ENCODE measurements around the gene VAV1.

VAV1 gene

GRCh38 chr19:6873708-6874431, 101.4 kb downstream of the VAV1 start:
- H3K9me3 ChIP-seq (ENCODE audit: control insufficient read depth in 2 of 2, low read length in 2 of 2), result no peaks in the 10 kb centered on the region
- no peaks in the 10 kb centered on the region for H3K36me3 ChIP-seq (ENCODE audit: control insufficient read depth in 2 of 2, insufficient read depth in 2 of 2, low read length in 2 of 2)
- H3K9ac ChIP-seq (ENCODE audit: low read length in 2 of 2), result no peak overlapping the region
- H3K4me3 ChIP-seq (ENCODE audit: low read length in 2 of 2), result no peak overlapping the region
- H3K27me3 ChIP-seq (ENCODE audit: control insufficient read depth in 1 of 2, insufficient read depth in 2 of 2, low read length in 2 of 2), result no peaks in the 10 kb centered on the region
- H3K4me1 ChIP-seq (ENCODE audit: control insufficient read depth, insufficient read depth, low read length), result no peaks in the 10 kb centered on the region
- H3K27ac ChIP-seq (ENCODE audit: low read length), result no peak overlapping the region

- H3K27me3 ChIP-seq (ENCODE audit: control insufficient read depth in 1 of 2, insufficient read depth in 2 of 2, low read length in 2 of 2), result peaks cover 2 to 4% of the 10 kb centered on the region in 2 donors
- peaks cover 6% of the 10 kb centered on the region in 2 donors for H3K9me3 ChIP-seq (ENCODE audit: control insufficient read depth in 2 of 2, low read length in 2 of 2)
- H3K4me3 ChIP-seq (ENCODE audit: low read length in 2 of 2), result no peak overlapping the region
- no peaks in the 10 kb centered on the region for H3K36me3 ChIP-seq (ENCODE audit: control insufficient read depth in 2 of 2, insufficient read depth in 2 of 2, low read length in 2 of 2)
- no peak overlapping the region for H3K27ac ChIP-seq (ENCODE audit: low read length)
- no peaks in the 10 kb centered on the region for H3K4me1 ChIP-seq (ENCODE audit: control insufficient read depth, insufficient read depth, low read length)
- no peak overlapping the region for H3K9ac ChIP-seq (ENCODE audit: low read length in 2 of 2)
These were observed 102.7 kb downstream of the VAV1 start for GRCh38 chr19:6875218-6875617.

- Histone ChIP-seq H3K9ac (ENCODE audit: low read length in 2 of 2) (no peak overlapping the region), H3K27ac (ENCODE audit: low read length) (no peak overlapping the region), H3K27me3 (ENCODE audit: control insufficient read depth in 1 of 2, insufficient read depth in 2 of 2, low read length in 2 of 2) (peaks cover 2 to 4% of the 10 kb centered on the region in 2 donors)
These were observed 104.2 kb downstream of the VAV1 start for GRCh38 chr19:6876748-6877147.

GRCh38 chr19:6877766-6878165, 105.3 kb downstream of the VAV1 start:
- Histone ChIP-seq H3K36me3 (ENCODE audit: control insufficient read depth in 2 of 2, insufficient read depth in 2 of 2, low read length in 2 of 2) (no peaks in the 10 kb centered on the region), H3K9ac (ENCODE audit: low read length in 2 of 2) (no peak overlapping the region)

More at GRCh38 chr19:6876748-6877147, 104.2 kb downstream of the VAV1 start:
- Histone ChIP-seq H3K4me1 (ENCODE audit: control insufficient read depth, insufficient read depth, low read length) (no peaks in the 10 kb centered on the region), H3K36me3 (ENCODE audit: control insufficient read depth in 2 of 2, insufficient read depth in 2 of 2, low read length in 2 of 2) (no peaks in the 10 kb centered on the region), H3K9me3 (ENCODE audit: control insufficient read depth in 2 of 2, low read length in 2 of 2) (peaks cover 6% of the 10 kb centered on the region in 2 donors), H3K4me3 (ENCODE audit: low read length in 2 of 2) (no peak overlapping the region)

GRCh38 chr19:6886277-6886897, 113.9 kb downstream of the VAV1 start:
- Histone ChIP-seq H3K27me3 (ENCODE audit: control insufficient read depth in 1 of 2, insufficient read depth in 2 of 2, low read length in 2 of 2) (peaks cover 0 to 9% of the 10 kb centered on the region in 2 donors), H3K9me3 (ENCODE audit: control insufficient read depth in 2 of 2, low read length in 2 of 2) (peaks cover 0 to 19% of the 10 kb centered on the region in 2 donors), H3K27ac (ENCODE audit: low read length) (no peak overlapping the region), H3K9ac (ENCODE audit: low read length in 2 of 2) (no peak overlapping the region), H3K4me3 (ENCODE audit: low read length in 2 of 2) (no peak overlapping the region), H3K36me3 (ENCODE audit: control insufficient read depth in 2 of 2, insufficient read depth in 2 of 2, low read length in 2 of 2) (no peaks in the 10 kb centered on the region), H3K4me1 (ENCODE audit: control insufficient read depth, insufficient read depth, low read length) (no peaks in the 10 kb centered on the region)

More at GRCh38 chr19:6877766-6878165, 105.3 kb downstream of the VAV1 start:
- no peak overlapping the region for H3K4me3 ChIP-seq (ENCODE audit: low read length in 2 of 2)
- H3K27ac ChIP-seq (ENCODE audit: low read length), result no peak overlapping the region
- no peaks in the 10 kb centered on the region for H3K4me1 ChIP-seq (ENCODE audit: control insufficient read depth, insufficient read depth, low read length)
- H3K27me3 ChIP-seq (ENCODE audit: control insufficient read depth in 1 of 2, insufficient read depth in 2 of 2, low read length in 2 of 2), result peaks cover 3 to 4% of the 10 kb centered on the region in 2 donors
- peaks cover 6% of the 10 kb centered on the region in 2 donors for H3K9me3 ChIP-seq (ENCODE audit: control insufficient read depth in 2 of 2, low read length in 2 of 2)

- H3K9me3 ChIP-seq (ENCODE audit: control insufficient read depth in 2 of 2, low read length in 2 of 2), result peaks cover 0 to 19% of the 10 kb centered on the region in 2 donors
- no peak within 1 kb of the TSS for H3K4me3 ChIP-seq (ENCODE audit: low read length in 2 of 2)
- no peaks in the 10 kb centered on the region for H3K36me3 ChIP-seq (ENCODE audit: control insufficient read depth in 2 of 2, insufficient read depth in 2 of 2, low read length in 2 of 2)
- H3K27ac ChIP-seq (ENCODE audit: low read length), result no peak within 1 kb of the TSS
- H3K9ac ChIP-seq (ENCODE audit: low read length in 2 of 2), result no peak within 1 kb of the TSS
- H3K4me1 ChIP-seq (ENCODE audit: control insufficient read depth, insufficient read depth, low read length), result no peaks in the 10 kb centered on the region
- peaks cover 0 to 8% of the 10 kb centered on the region in 2 donors for H3K27me3 ChIP-seq (ENCODE audit: control insufficient read depth in 1 of 2, insufficient read depth in 2 of 2, low read length in 2 of 2)
These were observed 114.8 kb downstream of the VAV1 start, which contains the start of gene ADGRE1 for GRCh38 chr19:6887316-6887715. ADGRE1 (plus strand) TSS chr19:6887579; CDS start chr19:6887609, 30 bp downstream.

- no peaks in the 10 kb centered on the region for H3K36me3 ChIP-seq (ENCODE audit: control insufficient read depth in 2 of 2, insufficient read depth in 2 of 2, low read length in 2 of 2)
- H3K27ac ChIP-seq (ENCODE audit: low read length), result no peak overlapping the region
- no peak overlapping the region for H3K9ac ChIP-seq (ENCODE audit: low read length in 2 of 2)
- H3K4me3 ChIP-seq (ENCODE audit: low read length in 2 of 2), result no peak overlapping the region
- H3K4me1 ChIP-seq (ENCODE audit: control insufficient read depth, insufficient read depth, low read length), result no peaks in the 10 kb centered on the region
- H3K27me3 ChIP-seq (ENCODE audit: control insufficient read depth in 1 of 2, insufficient read depth in 2 of 2, low read length in 2 of 2), result peaks cover 0 to 7% of the 10 kb centered on the region in 2 donors
- peaks cover under 1 to 19% of the 10 kb centered on the region in 2 donors for H3K9me3 ChIP-seq (ENCODE audit: control insufficient read depth in 2 of 2, low read length in 2 of 2)
These were observed 116.5 kb downstream of the VAV1 start for GRCh38 chr19:6888967-6889366.

- Histone ChIP-seq H3K9me3 (ENCODE audit: control insufficient read depth in 2 of 2, low read length in 2 of 2) (peaks cover 14 to 34% of the 10 kb centered on the region in 2 donors), H3K4me3 (ENCODE audit: low read length in 2 of 2) (no peak overlapping the region), H3K4me1 (ENCODE audit: control insufficient read depth, insufficient read depth, low read length) (no peaks in the 10 kb centered on the region), H3K27ac (ENCODE audit: low read length) (no peak overlapping the region), H3K27me3 (ENCODE audit: control insufficient read depth in 1 of 2, insufficient read depth in 2 of 2, low read length in 2 of 2) (peaks cover 0 to 11% of the 10 kb centered on the region in 2 donors), H3K9ac (ENCODE audit: low read length in 2 of 2) (no peak overlapping the region), H3K36me3 (ENCODE audit: control insufficient read depth in 2 of 2, insufficient read depth in 2 of 2, low read length in 2 of 2) (no peaks in the 10 kb centered on the region)
These were observed 117.9 kb downstream of the VAV1 start for GRCh38 chr19:6890401-6890913.

GRCh38 chr19:6890938-6891337, 118.4 kb downstream of the VAV1 start:
- Histone ChIP-seq H3K27me3 (ENCODE audit: control insufficient read depth in 1 of 2, insufficient read depth in 2 of 2, low read length in 2 of 2) (peaks cover 0 to 11% of the 10 kb centered on the region in 2 donors), H3K4me1 (ENCODE audit: control insufficient read depth, insufficient read depth, low read length) (no peaks in the 10 kb centered on the region), H3K4me3 (ENCODE audit: low read length in 2 of 2) (no peak overlapping the region), H3K36me3 (ENCODE audit: control insufficient read depth in 2 of 2, insufficient read depth in 2 of 2, low read length in 2 of 2) (no peaks in the 10 kb centered on the region), H3K27ac (ENCODE audit: low read length) (no peak overlapping the region), H3K9me3 (ENCODE audit: control insufficient read depth in 2 of 2, low read length in 2 of 2) (peaks cover 14 to 39% of the 10 kb centered on the region in 2 donors), H3K9ac (ENCODE audit: low read length in 2 of 2) (no peak overlapping the region)

- H3K9me3 ChIP-seq (ENCODE audit: control insufficient read depth in 2 of 2, low read length in 2 of 2), result peaks cover 19 to 42% of the 10 kb centered on the region in 2 donors
- H3K9ac ChIP-seq (ENCODE audit: low read length in 2 of 2), result no peak overlapping the region
- no peaks in the 10 kb centered on the region for H3K36me3 ChIP-seq (ENCODE audit: control insufficient read depth in 2 of 2, insufficient read depth in 2 of 2, low read length in 2 of 2)
- peaks cover 0 to 8% of the 10 kb centered on the region in 2 donors for H3K27me3 ChIP-seq (ENCODE audit: control insufficient read depth in 1 of 2, insufficient read depth in 2 of 2, low read length in 2 of 2)
- H3K4me3 ChIP-seq (ENCODE audit: low read length in 2 of 2), result no peak overlapping the region
- H3K4me1 ChIP-seq (ENCODE audit: control insufficient read depth, insufficient read depth, low read length), result no peaks in the 10 kb centered on the region
- no peak overlapping the region for H3K27ac ChIP-seq (ENCODE audit: low read length)
These were observed 119.4 kb downstream of the VAV1 start for GRCh38 chr19:6891761-6892385.
